AG04449 (cell line): ENCODE results near the gene CTRB1.

Source experiments
- CTCF ChIA-PET: fragments of 350-600 bp; formaldehyde crosslinking; extraction: SDS; loops from one replicate; lab custom pipeline; 2021; ENCODE audit warnings: antibody characterized with exemption; lab: Yijun Ruan, JAX
- POLR2A ChIA-PET: fragments of 400-600, 350-600 bp; formaldehyde crosslinking; extraction: SDS; loops from one replicate; lab custom pipeline; 2020; ENCODE audit warnings: antibody characterized with exemption, inconsistent platforms; lab: Yijun Ruan, JAX
- DNase-seq: peaks from one replicate; pipeline ENCODE4 v3.0.0-alpha.2; 2010; ENCODE audit warnings: low read depth, low spot score
- H3K4me3 ChIP-seq: 2 replicates; pipeline ENCODE4 v1.5.1; 2011; ENCODE audit warnings: low read depth, mild to moderate bottlenecking, control low read depth, low read length
- CTCF ChIP-seq: IDR thresholded peaks from one replicate; pipeline ENCODE4 v1.5.1; 2011; ENCODE audit warnings: mild to moderate bottlenecking, moderate library complexity, low read length, control low read depth, inconsistent platforms; ENCODE audit not compliant: insufficient read depth; ENCODE audit errors: missing control alignments

CTRB1 gene

DNA sequence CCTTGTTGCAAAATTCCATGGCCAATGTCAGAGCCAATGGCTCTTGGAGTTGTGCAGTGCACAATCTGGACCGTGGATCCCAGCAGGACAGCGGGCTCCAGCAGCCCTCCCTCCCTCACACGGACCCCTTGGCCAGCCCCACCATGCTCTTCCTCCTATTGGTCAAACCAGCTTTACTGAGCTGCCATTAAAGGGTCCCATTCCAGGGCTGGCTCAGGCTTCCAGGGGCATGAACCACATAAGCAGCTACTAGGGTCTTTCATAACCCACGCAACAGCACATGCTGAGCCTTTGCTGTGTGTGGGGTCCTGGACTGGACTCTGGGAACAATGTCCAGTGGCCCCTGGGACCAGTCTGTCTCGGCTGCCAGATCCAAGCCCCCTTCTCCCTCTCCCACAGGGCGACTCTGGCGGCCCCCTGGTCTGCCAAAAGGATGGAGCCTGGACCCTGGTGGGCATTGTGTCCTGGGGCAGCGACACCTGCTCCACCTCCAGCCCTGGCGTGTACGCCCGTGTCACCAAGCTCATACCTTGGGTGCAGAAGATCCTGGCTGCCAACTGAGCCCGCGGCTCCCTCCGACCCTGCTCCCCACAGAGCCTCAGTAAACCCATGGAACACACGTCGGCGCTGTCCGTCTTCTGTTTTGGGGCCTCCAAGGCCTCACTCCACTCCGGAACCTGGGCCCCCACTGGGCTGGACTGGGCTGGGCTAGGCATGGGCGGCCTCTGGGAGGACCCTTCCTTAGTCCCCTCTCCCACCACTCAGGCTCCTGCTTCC, 5.7 kb downstream of the CTRB1 start:
- no peak overlapping the region for H3K4me3 ChIP-seq
- no peak for TF ChIP-seq CTCF
- ChIA-PET CTCF (interaction anchor here (2.0 kb wide), 1 partner anchor 9 kb away, joined by 9 read pairs; no protein-coding TSS in a partner anchor), POLR2A (interaction anchor here (0.6 to 1.8 kb wide), 3 partner anchors 10 to 18 kb away, joined by 3 to 11 read pairs (median 3); partner anchors contain the start of gene CTRB2)
- DNase-seq: no peak

GRCh38 chr16:75225092-75225491, 6.3 kb downstream of the CTRB1 start:
- DNase-seq: no peak
- no peak overlapping the region for H3K4me3 ChIP-seq
- ChIA-PET POLR2A (interaction anchor here (0.6 to 1.8 kb wide), 2 partner anchors 18 to 79 kb away, joined by 3 to 11 read pairs; partner anchors contain the start of gene CTRB2), CTCF (interaction anchor here (2.0 kb wide), 1 partner anchor 9 kb away, joined by 9 read pairs; no protein-coding TSS in a partner anchor)
- TF ChIP-seq CTCF: no peak

GRCh38 chr16:75225678-75226515, 7.1 kb downstream of the CTRB1 start:
- CTCF ChIA-PET: interaction anchor here (2.0 kb wide), 1 partner anchor 8 kb away, joined by 9 read pairs; no protein-coding TSS in a partner anchor
- no peak overlapping the region for H3K4me3 ChIP-seq
- no peak for TF ChIP-seq CTCF
- DNase-seq: no peak
- POLR2A ChIA-PET: interaction anchor here (0.6 to 1.8 kb wide), 3 partner anchors 19 to 104 kb away, joined by 3 to 11 read pairs (median 3); partner anchors contain the start of gene CTRB2

GRCh38 chr16:75226550-75227360, 8.0 kb downstream of the CTRB1 start:
- ChIA-PET POLR2A (no interaction called here), CTCF (interaction anchor here (0.7 to 1.6 kb wide), 2 partner anchors 20 to 27 kb away, joined by 3 to 8 read pairs; partner anchors contain the start of gene CTRB2)
- no peak for TF ChIP-seq CTCF
- no peak overlapping the region for H3K4me3 ChIP-seq
- no peak for DNase-seq

- ChIA-PET POLR2A (no interaction called here), CTCF (interaction anchor here (0.7 to 1.6 kb wide), 3 partner anchors 21 to 176 kb away, joined by 3 to 8 read pairs (median 4); partner anchors contain the start of gene CTRB2)
- TF ChIP-seq CTCF: no peak
- no peak for DNase-seq
- H3K4me3 ChIP-seq: no peak overlapping the region
Observed at GRCh38 chr16:75227361-75228142, 8.8 kb downstream of the CTRB1 start.
